ENCODE measurements around the gene HDAC4.

The HDAC4 gene

DNA sequence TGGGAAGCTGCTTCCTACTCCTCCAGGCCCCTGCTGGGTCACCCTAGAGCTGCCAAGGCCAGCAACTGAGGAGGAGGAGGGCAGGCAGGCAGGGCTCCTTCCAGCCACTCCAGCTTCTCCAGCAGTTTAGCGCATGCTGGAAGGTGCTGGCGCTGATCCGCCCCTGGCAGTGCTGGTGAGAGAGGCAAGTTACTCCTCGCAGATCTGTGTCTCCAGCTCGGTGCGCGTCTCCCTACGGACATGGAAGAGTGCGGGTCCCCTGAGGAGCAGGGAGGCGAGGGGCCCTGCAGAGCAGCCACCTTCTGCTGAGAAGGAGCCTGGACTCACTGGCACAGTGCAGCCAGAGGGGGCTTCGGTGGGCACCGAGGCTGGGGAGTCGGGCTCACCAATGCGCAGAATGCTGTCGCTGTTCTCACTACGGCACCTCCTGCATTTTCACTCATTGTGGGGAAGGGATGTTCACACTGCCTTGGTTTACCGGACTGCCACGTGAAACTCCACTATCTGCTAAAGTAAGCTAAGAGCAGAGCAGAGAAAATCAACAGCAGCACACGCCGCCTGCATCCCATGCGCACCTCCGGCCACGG lies 206.0 kb downstream of the HDAC4 start:
- no peak for DNase-seq

DNA sequence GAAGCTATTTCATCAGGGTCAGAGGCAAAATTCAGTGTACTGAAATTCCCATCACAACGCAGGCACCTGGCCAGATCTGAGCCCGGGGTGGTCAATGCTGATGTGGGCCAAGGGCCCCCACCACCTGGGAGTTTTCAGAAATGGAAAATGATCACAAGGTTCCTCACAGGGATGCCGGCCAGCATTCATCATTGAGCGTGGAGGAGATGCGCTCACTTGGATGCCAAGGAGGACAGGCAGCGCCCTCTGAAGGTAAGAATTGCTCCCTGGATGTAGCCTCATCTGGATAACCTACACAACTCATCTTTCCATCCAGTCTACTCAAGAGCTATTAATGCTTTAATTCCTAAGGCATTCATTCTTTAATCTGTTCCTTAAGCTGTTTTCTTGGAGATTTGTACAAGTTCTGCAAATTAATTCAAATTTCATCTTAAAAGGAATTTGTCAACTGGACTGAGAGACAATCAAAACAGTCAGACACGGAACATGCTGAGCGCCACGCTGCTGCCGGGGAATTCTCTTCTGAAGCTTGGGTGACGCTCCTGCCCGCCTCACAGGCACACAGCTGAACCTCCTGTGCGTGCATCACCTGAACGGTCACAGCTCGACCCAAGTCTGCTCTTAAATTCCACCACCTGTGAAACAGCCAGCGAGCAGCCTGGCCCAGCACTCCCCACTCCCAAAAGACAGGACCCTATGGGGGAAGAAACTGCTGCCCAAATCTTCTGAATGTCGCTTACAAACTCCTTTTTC lies 206.7 kb downstream of the HDAC4 start:
- no peak for DNase-seq

DNA sequence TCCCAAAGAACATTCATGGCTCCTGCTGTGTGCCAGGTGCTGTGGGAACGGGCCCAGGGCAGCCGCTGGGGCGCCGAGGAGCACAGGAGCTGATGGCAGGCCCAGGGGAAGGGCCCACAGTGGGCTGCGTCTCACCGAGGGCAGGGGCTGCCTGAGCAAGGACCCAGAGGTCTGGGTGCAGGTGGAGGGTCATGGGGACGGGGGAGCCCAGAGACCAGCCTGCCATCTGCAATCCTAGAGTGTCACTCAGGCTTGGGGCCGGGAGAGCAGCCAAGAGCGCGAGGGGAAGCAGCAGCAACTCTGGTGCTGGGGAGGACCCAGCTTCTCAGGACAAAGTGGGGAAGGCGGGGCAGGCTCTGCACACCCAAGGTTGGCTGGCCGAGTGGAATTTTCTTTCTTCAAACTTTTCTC lies 207.4 kb downstream of the HDAC4 start:
- no peak for DNase-seq

DNA sequence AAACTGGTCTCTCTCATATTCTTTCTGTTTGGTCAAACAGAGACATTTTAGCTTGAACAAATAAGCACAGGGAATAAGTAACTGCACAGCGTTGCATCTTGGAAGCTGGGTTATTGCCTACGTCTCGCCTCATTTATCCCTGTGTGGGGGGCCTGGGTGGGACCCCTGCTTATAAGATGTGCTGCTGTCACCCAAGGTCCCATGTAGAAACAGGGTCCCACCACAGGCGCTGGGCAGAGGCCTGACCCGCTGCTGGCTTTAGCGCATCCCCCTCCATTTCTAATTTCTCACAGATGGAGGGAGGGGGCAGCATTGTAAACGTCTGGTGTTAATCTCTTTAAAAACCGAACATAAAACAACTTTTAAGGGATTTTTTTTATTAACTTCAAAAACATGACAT lies 207.8 kb downstream of the HDAC4 start:
- no peak for DNase-seq

DNA sequence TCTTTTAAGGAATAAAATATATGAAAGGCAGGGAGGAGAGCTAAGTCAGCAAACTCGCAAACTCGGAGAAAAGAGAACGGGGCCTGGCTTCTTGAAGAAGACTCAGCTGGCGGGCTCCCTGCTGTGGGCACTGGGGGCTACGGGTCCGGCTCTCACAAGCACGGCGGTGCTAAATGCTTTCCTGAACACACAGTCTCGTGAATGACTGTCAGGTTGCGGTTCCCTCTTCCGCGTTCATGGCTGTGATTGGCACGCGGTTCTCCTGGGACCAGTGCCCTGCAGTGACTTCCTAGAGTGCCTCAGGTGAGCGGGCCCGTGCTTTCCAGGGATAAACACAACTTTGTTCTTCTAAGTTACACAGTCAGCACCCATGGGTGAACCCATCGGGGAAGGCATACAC lies 208.4 kb downstream of the HDAC4 start:
- no peak for DNase-seq

DNA sequence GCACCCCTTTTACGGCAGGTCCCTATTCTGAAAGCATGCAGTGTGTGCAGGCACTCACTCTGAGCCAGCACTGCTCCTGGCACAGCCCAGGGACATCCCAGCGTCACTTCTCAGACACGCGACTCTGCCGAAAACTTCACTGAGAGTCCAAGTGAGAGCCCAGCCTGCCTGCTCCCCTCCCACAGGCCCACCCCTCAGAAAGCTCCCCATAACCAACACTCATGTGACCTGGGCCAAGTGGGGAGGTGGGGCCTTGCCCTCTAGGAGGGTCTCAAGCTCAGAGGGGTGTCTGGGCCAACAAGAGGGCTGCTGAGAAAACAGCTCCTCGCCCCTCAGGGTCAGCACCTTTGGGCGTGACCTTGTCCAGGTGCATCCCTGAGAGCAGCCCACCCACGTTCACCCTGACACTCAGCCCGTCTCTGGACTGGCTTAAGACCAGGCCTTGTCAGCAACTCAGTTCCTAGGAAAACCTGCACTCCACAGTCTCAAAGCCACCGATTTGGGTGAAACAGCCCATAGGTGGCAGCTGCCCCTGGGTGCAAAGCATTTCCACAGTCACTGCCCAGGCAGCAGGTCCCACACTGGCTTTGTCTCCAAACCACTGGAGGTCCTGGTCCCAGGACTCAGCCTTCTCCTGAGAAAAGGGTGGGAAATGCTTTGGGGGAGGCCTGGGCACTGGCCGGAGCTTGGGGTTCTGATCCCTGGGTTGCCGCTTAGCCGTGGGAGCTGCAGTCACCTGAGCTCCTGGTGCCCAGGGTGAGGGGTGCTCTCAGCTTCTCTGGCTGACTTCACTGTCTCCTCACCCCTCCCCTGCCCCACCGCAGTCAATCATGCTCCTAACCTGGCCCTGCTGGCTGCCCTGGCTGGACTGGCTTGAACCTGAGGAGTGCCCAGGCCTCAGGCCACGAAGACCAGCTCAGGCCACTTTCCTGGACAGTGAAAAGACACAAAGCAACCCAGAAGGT lies 209.6 kb downstream of the HDAC4 start:
- DNase-seq, result no peak

DNA sequence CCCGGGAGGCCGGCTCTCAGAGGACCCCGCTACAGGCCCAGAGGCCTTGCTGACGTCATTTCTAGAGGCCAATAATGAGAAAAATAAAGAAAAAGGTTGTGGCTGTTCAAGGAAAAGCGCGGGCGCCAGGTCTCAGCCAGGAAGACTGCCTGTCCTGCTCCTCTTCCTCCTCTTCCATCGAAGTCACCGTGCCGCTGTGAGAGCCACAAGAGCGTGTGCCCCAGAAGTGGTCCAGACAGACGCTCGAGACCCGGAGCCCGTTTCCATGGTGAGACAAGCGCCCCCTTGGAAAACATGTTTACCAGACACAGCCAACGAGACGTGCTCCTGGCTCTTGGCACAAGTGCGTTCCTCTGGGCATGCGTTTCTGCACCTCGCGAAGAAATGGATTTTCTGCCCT lies 210.5 kb downstream of the HDAC4 start:
- DNase-seq, result no peak

DNA sequence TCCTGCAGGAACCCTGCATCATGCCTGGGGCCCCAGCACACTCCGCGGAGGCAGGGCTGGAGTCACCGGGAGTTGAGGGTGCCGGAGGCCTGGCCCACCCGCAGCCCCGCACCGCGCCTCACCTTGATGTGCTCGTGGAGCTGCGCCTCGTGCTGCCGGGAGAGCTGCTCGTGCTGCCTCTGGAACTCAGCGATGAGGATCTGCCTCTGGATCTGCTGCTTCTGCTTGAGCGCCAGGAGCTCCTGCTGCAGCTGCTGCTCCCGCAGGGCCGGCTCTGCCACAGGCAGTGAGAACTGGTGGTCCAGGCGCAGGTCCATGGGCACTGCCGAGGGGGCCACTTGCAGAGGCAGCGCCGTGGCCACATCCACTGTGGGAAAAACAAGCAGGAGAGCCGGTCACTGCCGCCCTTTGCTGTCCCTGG lies 211.1 kb downstream of the HDAC4 start:
- no peak for DNase-seq

DNA sequence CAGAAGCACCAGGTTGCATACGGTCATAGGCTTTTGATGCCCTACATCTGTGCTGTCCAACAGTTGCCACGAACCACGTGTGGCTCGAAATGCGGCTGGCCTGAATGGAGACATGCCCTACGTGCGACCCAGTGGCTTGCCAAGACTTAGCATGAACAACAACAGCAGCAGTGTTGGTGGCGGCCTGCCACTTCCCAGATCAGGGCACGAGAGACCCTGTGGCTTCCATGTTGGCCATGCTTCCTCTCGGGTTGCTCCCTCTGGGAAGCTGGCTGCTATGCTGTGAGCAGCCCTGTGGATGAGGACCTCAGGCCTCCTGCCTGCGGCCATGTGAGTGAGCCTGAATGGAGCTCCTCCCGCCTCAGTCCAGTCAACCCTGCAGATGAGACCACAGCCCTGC lies 212.3 kb downstream of the HDAC4 start:
- DNase-seq, result no peak

DNA sequence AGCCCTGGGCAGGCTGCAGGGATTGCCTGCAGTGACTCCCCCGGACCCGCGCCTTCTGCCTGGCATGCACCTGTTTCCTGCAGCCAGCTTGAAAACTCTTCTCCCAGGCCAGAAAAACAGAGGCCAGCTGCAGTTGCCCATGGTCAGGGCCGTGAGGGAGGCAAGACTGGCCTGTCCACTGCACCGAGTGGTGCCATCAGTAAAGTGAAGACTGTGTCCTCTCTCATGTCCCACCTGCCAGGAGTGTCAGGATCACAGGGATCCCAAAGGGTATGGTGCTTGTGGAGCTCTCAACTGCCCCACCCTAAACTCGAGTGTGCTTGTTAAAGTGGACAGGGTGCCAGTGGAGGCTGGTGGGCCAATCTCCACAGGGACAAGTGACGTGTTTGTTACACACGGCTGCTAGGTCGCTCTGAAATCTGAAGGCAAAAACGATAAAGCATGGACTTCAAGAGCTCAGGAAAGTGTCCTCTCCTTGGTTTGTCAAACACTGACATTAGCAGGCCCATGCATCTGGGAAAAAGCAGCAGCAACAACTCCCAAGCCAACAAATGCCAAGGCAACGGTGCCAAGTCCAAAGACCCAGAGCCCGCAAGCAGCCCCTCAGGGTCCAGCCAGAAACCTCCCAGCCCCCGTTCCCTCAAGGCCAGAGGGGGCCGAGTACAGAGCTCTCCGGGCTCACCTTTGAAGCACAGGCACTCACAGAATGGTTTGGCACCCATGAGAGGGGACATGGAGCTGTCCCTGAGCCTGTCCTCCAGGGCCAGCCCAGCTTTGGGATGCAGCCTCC lies 213.2 kb downstream of the HDAC4 start:
- DNase-seq, result no peak

DNA sequence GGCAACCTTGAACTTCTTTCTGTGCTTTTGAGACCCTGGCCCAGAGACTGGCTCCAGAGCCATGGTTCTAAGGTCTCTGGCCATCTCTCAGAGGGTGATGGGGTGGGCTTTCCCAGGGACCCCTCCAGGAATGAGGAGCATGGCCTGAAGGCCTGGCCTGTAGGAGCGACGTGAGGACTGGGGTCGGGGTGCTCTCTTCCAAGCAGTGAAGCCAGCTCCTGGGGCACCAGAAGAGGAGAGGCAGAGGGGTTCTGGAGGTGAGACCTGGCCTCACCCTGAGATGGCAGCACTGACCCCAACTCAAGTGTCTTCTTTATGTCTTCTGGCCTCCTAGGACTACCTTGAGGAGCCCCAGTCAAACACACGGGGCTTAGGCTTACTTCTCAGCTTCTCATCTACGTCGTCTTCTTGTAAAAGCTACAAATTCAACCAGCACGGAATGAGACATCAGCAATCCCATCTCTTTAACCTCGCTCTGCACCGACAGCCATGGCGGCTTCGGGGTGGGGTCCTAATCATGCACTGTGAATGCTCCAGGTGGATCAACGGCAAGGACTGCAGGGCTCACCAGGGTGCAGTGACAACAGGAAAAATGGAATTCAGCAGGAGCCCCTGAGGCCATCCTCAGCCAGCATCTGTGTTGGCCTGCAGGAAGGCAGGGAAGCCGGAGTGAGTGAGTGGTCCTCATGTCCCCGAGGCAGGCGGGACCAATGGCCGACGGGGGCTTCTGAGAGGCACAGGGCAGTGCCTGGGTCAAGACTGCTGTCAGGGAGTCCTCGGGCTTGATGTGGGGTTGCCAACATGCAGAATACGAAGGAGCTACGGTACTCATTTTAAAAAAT lies 214.1 kb downstream of the HDAC4 start:
- DNase-seq, result no peak

DNA sequence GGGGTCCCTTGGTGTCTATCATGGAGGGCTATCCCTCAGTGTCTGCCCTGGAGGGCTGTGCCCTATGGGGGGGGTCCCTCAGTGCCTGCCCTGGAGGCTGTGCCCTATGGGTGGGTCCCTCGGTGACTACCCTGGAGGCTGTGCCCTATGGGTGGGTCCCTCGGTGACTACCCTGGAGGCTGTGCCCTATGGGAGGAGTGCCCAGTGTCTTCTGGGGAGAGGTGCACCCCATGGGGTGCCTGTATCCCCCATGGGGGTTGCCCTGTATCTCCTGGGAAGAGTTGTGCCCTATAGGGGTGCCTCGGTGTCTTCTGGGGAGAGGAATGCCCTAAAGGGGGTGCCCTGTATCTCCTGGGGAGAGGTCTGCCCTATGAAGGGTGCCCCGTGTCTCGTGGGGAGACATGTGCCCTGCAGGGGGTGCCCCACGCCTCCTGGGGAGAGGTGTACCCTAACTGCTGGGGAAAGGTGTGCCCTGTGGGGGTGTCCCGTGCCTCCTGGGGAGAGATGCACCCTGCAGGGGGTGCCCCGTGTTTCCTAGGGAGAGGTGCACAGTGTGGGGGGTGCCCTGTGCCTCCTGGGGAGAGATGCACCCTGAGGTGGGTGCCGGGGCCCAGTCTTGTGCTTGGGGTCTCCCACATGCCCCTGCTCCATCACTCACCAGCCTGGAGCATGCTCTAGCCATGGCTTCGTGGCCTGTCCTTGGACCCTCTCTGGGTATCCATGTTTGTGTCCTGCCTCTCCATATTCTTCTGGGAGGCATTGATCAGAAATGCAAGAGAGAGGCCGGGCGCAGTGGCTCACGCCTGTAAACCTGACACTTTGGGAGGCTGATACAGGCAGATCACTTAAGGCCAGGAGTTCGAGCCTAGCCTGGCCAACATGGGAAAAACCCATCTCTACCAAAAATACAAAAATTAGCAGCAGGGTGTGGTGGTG lies 215.6 kb downstream of the HDAC4 start:
- DNase-seq, result no peak

DNA sequence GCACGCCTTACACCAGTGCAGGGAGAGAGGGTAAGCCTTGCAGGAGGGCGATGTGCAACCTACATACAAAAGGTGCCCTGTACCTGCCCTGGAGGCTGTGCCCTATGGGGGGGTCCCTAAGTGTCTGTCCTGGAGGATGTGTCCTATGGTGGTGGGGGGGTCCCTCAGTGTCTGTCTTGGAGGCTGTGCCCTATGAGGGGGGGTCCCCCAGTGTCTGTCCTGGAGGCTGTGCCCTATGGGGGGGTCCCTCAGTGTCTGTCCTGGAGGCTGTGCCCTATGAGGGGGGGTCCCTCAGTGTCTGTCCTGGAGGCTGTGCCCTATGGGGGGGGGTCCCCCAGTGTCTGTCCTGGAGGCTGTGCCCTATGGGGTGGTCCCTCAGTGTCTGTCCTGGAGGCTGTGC lies 216.6 kb downstream of the HDAC4 start:
- no peak for DNase-seq

DNA sequence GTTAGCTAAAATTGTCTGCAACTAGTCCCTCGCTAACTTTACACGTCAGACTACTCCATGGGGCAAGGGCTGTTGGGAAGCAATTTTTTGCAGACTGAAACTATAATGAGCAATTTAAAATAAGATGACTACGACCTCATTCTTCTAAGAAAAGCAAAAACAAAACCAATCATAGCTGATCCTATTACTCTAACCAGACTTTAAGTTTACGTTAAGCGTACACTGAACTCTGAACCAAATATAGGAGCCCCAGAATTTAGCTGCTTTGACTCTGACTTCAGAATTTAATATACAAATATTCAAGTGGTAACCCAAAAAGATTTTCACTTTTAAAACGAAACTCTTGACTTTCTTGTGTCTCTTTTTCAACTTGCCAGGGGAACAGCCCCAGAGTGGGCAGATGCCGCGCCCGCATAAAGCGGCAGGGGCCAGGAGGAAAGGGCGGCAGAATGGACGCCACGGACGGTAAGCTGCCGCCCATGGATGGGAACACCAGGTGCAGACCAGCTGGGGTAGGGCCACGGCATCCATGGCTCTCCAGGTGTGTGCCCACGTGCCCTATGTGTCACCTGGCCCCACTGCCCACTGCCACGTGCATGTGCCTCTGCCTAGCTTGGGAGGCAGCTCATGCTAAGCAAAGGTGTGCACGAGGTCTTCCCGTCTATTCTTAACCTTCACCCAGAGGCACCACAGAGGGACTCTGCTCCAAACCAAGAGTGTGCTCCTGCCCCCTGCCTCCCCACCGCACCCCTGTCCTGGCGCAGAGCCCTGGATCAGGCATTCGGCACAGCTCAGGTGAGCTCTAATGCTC lies 217.6 kb downstream of the HDAC4 start:
- no peak for DNase-seq

DNA sequence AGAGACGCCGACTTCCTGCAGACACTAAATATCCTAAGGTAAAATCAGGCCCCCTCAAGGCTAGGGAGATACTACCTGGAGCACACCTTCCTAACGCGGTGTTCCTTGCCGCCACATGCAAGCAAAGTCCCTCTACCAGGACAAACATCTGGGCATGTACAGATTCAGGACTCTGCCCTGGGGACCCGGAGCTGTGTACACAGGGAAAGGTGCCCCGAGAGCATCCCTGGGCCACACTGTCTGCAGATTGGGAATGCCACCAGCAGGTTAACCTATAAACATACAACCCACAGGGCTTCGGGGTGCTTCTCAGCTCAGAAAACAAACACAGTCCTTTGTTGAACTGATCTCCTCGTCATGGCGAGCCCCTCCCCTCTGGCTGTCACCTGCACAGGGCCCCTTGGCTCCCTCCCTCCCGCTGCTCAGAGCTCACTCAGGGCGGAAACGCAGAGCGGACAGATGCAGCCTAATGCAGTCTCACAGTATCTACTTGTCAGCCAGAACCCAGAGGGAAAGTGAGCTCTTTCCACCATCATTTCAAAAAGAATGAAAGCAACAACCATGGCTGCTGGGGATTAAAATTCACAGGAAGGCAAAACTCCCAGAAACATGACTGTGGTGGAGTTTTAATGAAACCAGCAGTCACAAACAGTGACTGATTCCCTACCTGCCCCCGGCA lies 218.8 kb downstream of the HDAC4 start:
- no peak for DNase-seq

DNA sequence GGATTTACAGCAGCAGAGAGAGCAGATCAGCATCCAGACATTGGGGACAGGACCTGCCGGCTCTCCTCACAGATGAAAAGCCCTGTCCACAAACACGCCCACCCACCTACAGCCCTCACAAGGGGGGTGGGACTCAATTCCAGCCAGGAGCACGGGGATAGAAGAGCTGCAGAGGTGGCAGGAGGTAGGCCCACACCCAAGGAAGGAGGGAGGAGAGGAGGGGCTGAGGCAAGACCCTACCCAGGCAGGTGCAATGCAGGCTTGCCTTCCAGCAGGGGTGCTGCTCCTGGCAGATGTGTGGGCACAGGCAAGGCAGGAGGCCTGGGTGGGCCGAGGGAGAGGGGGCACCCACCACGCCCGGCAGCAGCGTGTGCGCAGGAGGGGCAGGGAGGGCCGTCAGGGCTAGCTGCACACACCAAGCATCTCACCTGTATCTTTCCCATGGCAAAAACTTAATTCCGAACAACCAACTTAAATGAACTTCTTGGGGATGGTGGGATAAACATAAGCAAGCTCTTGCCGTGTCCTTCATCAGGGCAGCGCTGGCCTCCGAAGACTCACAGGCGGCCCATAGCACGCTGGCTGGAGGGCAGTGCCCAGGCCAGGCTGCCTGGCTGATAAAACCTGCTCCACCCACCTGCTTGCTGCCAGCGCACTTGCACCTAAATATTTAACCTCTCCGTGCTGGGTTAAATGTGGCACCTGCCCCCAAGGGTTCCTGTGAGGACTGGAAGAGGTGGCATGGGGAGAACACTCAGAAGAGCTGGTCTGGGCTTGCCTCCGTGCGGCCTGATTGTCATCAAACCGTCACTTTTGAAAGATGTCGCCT lies 219.5 kb downstream of the HDAC4 start:
- DNase-seq, result no peak

DNA sequence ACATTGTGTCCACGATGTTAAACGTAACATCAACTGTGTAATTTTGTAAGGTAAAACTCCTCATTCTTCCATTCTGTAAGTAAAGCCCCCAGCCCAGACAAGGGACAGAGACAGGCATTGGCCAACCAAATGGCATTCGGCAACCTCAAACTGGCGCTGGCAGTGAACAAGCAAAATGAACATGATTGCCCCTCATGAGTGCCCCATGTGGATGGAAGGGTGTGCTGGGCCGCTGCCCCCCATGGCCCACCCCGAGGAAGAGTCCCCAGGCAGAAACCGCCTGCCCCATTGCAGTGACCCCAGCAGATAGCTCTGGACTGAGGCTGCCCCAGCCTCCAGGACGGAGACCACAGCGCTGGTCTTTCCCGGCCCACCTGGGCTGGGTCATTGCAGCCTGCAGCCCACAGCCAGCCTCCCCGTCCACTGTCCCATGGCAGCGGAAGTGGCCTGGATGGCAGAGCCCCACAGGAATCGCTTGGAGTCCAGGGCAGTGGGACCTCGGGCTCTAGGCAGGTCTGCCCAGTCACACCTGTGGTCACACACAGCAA lies 220.2 kb downstream of the HDAC4 start:
- DNase-seq, result no peak

DNA sequence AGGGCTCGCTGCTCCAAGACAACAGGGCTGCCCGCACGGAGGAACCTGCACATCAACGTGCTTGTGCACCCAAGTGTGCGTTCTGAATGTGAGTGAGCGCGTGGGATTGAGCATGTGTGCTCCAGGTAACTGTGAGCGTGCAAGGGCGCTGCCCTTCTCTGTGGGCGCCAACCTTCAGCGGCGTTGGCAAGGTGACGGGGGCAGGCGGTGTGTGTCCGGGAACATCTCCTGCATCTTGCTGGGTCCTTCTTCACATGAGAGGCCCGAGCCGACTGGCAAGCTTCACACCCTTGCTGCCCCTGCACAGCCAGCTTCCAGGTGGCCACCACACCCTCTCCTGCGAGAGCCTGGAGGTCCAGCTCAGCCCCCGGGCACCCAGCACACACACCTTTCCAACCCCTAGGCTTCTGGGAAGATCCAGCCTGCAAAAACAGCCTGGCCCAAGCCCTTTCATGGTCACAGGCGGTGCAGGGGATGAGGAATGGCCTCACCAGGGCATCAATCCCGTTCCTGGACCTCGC lies 220.9 kb downstream of the HDAC4 start:
- no peak for DNase-seq
